ENCODE measurements around the gene CORO2A.
"Not testable (repeated sequence)": the region's sequence is repeated elsewhere in the genome, so short reads cannot be mapped to it uniquely, and the experiment has no call there.

CORO2A gene

GRCh38 chr9:98191671-98192502, 550 bp downstream of the CORO2A start:
- DNase-seq (ENCODE audit: low spot score) = peak; percentile 59

DNA sequence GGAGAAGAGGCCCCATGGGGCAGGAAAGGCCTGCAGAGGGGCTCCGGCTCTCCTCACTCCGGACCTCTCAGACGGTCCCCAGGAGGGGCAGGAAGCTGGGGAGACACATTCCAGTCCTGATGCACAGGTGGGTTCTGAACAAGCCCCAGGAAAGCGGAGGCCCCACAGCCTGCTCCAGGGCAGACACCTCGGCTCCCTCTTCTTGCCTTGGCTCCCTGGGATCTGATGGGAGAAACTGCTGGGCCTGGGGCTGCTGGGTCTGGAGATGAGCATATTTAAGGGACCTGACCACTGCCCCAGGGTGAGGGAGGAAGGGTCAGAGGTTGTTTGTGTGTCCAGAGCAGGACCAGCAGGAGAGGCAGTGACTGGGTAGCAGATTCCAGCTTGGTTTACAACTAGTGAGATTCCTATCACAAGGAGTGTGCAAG, 1.2 kb downstream of the CORO2A start:
- no peak for DNase-seq (ENCODE audit: low spot score)

GRCh38 chr9:98190757-98191105, 1.7 kb downstream of the CORO2A start:
- no peak for DNase-seq (ENCODE audit: low spot score)

GRCh38 chr9:98189412-98189811, 3.0 kb downstream of the CORO2A start:
- DNase-seq (ENCODE audit: low spot score) = no peak

DNA sequence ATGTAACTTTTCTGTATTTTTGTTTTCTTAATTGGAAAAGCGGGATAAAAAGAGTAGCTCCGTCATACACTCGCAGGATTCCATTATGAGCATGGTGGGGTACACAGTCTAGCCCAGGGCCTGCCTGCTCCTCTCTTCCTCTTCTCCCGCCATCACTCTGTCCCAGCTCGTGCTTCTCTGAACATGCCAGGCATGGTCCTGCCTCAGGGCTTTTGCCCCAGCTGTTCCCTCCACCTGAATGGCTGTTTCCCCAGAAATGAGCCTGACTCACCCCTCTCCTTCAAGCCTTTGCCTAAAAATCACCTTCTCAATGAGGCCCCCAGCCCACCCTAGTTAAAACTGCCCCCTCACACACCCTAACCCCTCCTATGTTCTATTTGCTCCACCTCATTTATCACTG, 4.5 kb downstream of the CORO2A start:
- no peak for DNase-seq (ENCODE audit: low spot score)

GRCh38 chr9:98186236-98186635, 6.2 kb downstream of the CORO2A start:
- DNase-seq (ENCODE audit: low spot score) = no peak

DNA sequence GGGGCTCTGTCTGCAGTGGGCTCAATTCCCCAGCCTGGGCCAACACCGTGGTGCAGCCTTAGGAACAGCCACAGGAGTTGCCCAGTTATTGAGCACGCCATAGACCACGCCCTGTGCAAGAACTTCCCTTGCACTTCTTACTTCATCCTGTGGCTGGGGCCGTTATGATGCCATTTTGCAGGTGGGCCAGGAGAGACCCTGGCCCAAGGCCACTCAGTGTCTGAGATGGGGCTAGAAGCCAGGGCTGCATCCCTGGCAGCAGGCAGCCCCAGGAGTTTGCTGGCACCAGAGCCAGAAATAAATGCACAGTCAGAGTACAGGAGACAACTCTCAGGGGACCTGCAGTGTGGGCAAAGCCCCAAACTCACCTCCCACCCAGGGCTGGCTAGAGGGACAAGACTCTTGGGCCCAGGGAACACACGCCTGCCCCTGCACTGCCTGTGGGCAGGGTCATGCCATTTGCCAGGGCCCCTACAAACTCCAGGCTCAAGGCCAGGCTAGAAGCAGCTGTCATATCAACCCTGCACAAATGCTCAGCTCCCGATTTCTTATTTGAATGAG, 6.7 kb downstream of the CORO2A start:
- no peak for DNase-seq (ENCODE audit: low spot score)

GRCh38 chr9:98185021-98185567, 7.3 kb downstream of the CORO2A start:
- DNase-seq (ENCODE audit: low spot score) = no peak

GRCh38 chr9:98184326-98184725, 8.1 kb downstream of the CORO2A start:
- DNase-seq (ENCODE audit: low spot score) = no peak

DNA sequence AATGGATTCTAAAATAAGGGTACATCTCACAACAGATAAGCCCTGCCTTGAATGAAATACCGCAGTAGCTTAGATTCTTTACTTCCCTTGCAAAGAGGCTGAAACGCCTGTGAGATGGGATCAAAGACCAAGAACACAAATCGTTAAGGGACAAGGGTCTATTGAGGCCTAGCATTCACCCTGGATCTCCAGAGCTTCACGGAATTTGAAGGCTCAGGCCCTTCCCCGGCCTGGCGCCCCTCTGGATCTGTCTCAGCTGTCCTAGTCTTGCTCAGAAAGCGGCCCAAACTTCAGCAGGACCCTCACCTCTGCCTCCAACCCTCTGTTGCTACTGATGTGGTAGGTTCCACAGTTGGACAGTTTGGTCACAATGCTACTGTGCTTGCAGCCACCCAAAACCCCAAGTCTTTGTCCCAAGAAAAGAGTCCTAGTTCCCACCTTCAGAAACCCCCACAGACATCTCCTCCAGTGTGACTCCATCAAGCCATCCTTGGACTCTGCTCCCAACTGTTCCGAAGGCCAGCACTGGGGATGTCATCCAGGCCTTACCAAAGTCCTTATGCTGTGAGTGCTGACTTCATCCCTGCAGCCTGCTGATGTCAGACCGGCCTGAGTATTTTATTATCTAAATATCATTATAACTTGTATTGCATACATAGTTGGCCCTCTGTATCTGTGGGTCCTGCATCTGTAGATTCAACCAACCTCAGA, 9.4 kb downstream of the CORO2A start:
- DNase-seq (ENCODE audit: low spot score) = no peak

GRCh38 chr9:98182069-98182820, 10.2 kb downstream of the CORO2A start:
- DNase-seq (ENCODE audit: low spot score) = no peak

- no peak for DNase-seq (ENCODE audit: low spot score)
Measured at GRCh38 chr9:98181746-98182068, 10.7 kb downstream of the CORO2A start.

DNA sequence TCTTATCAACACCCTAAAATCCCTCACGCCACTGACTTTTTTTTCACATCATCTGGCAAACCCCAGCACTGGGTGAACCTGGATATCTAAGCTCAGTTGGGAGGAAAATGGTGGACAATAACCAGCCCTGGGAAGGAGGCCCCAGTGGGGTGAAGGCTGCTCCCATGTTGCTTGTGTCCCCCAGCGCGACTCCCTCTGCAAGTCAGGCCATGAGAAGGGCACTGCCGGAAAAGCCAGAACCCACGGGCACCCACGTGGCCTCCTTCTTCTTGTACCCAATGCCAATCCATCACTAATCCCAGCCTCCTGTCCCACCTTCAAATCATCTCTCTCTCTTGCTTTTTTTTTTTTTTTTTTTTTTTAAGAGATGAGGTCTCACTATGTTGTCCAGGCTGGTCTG, 11.4 kb downstream of the CORO2A start:
- no peak for DNase-seq (ENCODE audit: low spot score)

DNA sequence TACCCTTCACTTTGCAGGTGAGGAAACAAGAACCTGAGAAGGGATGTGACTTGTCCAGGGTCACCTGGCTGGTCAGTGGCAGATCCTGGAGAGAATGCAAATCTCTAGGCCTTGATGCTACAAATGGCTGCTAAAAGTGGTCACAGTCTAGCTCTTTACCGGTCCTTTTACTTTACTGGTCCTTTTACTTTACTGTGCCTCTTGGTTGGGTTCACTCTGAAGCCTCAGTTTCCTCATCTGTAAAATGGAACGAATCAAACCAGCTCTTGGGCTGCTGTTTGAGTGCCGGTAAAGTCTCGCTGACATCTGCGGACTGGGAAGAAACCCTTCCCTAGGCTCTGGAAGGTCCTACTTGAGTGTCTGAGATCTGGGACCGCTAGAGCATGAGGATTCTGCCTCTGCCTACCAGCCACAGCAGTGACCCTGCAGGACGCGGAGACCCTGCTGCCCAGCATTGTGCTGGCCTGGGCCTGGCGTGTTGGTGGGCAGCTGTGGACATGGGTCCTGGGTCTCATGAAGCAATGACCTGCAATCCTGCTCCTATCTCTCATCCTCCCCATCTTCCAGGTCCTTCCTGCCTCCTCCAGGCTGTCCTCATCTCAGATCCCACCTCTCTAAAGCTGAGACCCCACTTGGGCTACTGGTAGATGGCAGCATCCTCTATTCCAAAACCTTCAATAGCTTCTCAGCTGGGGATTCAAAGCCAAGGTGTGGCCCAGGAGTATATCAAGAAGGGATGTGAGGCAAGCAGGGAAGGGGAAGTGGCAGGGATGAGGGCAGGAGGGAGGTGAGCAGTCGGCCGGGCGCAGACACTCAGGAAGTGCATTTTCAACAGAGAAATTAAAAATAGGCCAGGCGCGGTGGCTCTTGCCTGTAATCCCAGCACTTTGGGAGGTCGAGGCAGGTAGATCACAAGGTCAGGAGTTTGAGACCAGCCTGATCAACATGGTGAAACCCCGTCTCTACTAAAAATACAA, 13.3 kb downstream of the CORO2A start:
- no peak for DNase-seq (ENCODE audit: low spot score)

DNA sequence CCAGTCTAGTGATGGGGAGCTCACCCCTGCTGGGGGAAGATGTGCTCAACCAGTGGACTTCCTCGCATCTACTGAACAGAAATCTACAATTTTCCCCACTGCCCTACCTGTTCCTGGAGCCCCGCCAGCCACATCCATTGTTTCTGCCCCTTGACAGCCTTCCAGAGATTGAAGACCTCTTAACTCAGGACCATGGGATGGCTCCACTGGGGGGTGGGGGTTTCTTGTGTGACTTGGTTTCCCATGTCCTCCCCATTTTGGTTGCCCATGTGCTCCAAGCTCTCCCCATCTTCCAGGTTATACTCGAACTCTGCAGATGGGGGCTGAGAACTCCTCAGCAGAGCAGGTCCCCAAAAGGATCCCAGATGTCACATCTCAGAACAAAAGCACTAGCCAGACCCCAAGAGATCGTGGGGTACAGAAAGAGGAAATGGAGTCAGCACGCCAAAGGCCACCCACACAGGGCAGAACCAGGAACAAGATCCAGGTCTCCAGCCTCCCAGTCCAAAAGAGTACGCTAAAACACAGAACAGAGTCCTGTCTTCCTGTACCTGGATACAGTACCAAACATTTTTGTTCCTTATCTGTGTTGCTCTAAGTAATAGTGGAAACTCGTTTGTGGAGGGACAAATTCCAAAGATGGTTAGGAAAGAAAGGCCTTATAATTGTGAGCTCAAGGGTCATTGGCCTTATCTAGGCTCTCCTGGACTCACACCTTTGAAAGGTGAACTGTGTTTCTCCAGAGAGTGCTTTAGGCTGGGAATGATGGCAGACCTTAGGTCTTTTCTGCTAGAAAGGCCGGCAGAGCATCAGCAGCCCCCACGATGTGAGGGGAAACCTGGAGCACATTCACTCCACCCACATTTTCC, 15.8 kb downstream of the CORO2A start:
- DNase-seq (ENCODE audit: low spot score) = no peak

DNA sequence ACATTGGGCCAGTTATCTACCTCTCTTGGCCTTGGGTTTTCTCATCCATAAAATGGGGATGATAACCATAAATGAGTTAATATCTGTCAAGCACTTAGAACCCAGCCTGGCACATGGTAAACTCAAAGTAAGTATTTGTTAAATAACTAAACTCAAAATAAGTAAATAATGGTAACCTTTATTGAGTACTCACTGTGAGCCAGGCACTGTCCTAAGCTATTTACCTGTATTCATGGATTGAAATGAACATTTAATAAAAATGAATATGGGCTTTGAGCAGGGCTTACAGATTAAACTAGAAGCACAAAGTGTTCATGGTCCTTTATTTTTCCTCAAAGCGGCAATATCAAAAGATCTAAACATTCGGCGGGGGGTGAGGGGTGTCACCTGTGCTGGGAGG, 16.7 kb downstream of the CORO2A start:
- DNase-seq (ENCODE audit: low spot score) = no peak

- no peak for DNase-seq (ENCODE audit: low spot score)
Measured at GRCh38 chr9:98175028-98175569, 17.3 kb downstream of the CORO2A start.

DNA sequence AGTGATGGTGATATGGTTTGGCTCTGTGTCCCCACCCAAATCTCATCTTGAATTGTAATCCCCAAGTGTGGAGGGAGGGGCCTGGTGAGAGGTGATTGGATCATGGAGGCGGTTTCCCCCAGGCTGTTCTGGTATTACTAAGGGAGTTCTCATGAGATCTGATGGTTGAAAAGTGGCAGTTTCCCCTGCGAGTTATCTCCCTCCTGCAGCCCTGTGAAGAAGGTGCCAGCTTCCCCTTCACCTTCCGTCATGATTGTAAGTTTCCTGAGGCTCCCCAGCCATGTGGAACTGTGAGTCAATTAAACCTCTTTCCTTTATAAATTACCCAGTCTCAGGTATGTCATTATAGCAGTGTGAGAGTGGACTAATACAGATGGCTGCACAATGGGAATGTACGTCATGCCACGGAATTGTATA, 17.9 kb downstream of the CORO2A start:
- DNase-seq (ENCODE audit: low spot score) = not testable (repeated sequence)

DNA sequence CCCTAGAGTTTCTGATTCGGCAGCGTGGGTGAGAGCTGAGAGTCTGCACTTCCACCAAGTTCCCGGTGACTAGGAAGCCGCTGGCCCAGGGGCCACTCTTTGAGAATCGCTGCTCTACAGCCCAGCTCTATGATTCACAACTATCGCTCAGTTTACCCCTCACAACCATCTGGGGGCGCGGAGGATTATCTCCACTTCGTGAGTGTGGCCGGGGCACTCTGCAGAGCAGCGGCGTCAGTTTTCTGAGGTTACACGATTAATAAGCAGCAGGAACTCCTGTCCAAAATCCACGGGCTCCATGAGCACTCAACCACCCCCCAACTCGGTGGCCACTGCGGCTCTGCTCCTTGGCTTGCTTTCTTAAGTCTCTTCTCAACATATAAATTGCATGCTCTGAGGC, 19.3 kb downstream of the CORO2A start:
- DNase-seq (ENCODE audit: low spot score) = no peak

- DNase-seq (ENCODE audit: low spot score) = no peak
Measured at GRCh38 chr9:98172604-98173003, 19.8 kb downstream of the CORO2A start.
